Measurements from ENCODE around the gene CHRM2.

The CHRM2 gene

GRCh38 chr7:136925044-136925443 lies 56.6 kb downstream of the CHRM2 start:
- TF ChIP-seq CREB1 (IDR thresholded peaks at IDR 0.05; ENCODE audit: low read depth) (no peak), REST (IDR thresholded peaks at IDR 0.05; ENCODE audit: low read depth) (no peak), TCF12 (IDR thresholded peaks at IDR 0.05; ENCODE audit: low read depth) (no peak), ZBTB7A (IDR thresholded peaks at IDR 0.05; ENCODE audit: low read depth) (no peak), EGR1 (IDR thresholded peaks at IDR 0.05) (no peak), MAX (IDR thresholded peaks at IDR 0.05) (no peak), FOXM1 (IDR thresholded peaks at IDR 0.05; ENCODE audit: borderline replicate concordance, low read depth) (no peak), NFIC (IDR thresholded peaks at IDR 0.05) (no peak), TEAD4 (IDR thresholded peaks at IDR 0.05) (no peak), TAF1 (IDR thresholded peaks at IDR 0.05; ENCODE audit: low read depth) (no peak), EP300 (IDR thresholded peaks at IDR 0.05; ENCODE audit: borderline replicate concordance) (no peak), USF1 (IDR thresholded peaks at IDR 0.05) (no peak), CEBPB (IDR thresholded peaks at IDR 0.05) (no peak), RAD21 (IDR thresholded peaks at IDR 0.05; ENCODE audit: low read depth) (no peak), YY1 (IDR thresholded peaks at IDR 0.05; ENCODE audit: low read depth) (no peak)

- TF ChIP-seq CEBPB (IDR thresholded peaks at IDR 0.05) (no peak), EP300 (IDR thresholded peaks at IDR 0.05; ENCODE audit: borderline replicate concordance) (no peak), RAD21 (IDR thresholded peaks at IDR 0.05; ENCODE audit: low read depth) (no peak), USF1 (IDR thresholded peaks at IDR 0.05) (no peak), ZBTB7A (IDR thresholded peaks at IDR 0.05; ENCODE audit: low read depth) (no peak), TEAD4 (IDR thresholded peaks at IDR 0.05) (no peak), FOXM1 (IDR thresholded peaks at IDR 0.05; ENCODE audit: borderline replicate concordance, low read depth) (no peak), TCF12 (IDR thresholded peaks at IDR 0.05; ENCODE audit: low read depth) (no peak), CREB1 (IDR thresholded peaks at IDR 0.05; ENCODE audit: low read depth) (no peak), TAF1 (IDR thresholded peaks at IDR 0.05; ENCODE audit: low read depth) (no peak), NFIC (IDR thresholded peaks at IDR 0.05) (no peak), EGR1 (IDR thresholded peaks at IDR 0.05) (no peak), REST (IDR thresholded peaks at IDR 0.05; ENCODE audit: low read depth) (no peak), MAX (IDR thresholded peaks at IDR 0.05) (no peak), YY1 (IDR thresholded peaks at IDR 0.05; ENCODE audit: low read depth) (no peak)
These were observed 57.1 kb downstream of the CHRM2 start for GRCh38 chr7:136925556-136925955.

- TF ChIP-seq EP300 (IDR thresholded peaks at IDR 0.05; ENCODE audit: borderline replicate concordance) (no peak), NFIC (IDR thresholded peaks at IDR 0.05) (no peak), CEBPB (IDR thresholded peaks at IDR 0.05) (no peak), YY1 (IDR thresholded peaks at IDR 0.05; ENCODE audit: low read depth) (no peak)
These were observed 62.9 kb downstream of the CHRM2 start for GRCh38 chr7:136931169-136931867.

GRCh38 chr7:136937436-136937835 lies 69.0 kb downstream of the CHRM2 start:
- no peak for TF ChIP-seq TAF1 (IDR thresholded peaks at IDR 0.05; ENCODE audit: low read depth)
- TF ChIP-seq REST (IDR thresholded peaks at IDR 0.05; ENCODE audit: low read depth), result no peak
- no peak for TF ChIP-seq USF1 (IDR thresholded peaks at IDR 0.05)
- TF ChIP-seq EGR1 (IDR thresholded peaks at IDR 0.05), result no peak
- no peak for TF ChIP-seq FOXM1 (IDR thresholded peaks at IDR 0.05; ENCODE audit: borderline replicate concordance, low read depth)
- TF ChIP-seq EP300 (IDR thresholded peaks at IDR 0.05; ENCODE audit: borderline replicate concordance), result no peak

Data from Ishikawa (cell line).